HG03175 (cell line): Measurements from ENCODE around the gene ATOX1.

ENCODE experiments used
- ATAC-seq: cut with Tn5 transposase; IDR thresholded peaks from one replicate; pipeline ENCODE4 v1.9.1; 2021; ENCODE audit warnings: mild to moderate bottlenecking, moderate library complexity; ENCODE audit not compliant: unreplicated experiment

ATOX1 gene

GRCh38 chr5:151770383-151771258, 12.2 kb upstream of the ATOX1 start:
- peak; percentile 28 for ATAC-seq

GRCh38 chr5:151766975-151767374, 8.5 kb upstream of the ATOX1 start:
- no peak for ATAC-seq

DNA sequence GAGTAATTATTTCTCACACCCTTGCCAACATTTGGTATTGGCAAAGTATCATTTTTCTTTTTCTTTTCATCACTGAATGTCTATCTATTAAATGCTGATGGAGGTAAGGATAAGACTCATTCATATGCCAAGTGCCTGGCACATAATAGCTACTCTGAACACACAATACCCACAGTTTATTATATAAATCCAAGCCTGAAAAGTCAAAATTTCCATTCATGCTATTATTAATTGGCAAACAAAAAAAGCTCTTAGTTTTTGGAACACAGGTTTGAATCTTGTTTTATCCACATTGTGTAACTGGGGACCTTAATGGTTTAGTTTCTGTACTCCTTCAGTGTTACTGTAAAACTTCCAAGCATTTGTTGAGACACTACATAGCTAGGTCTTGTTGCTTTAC, 6.4 kb upstream of the ATOX1 start:
- ATAC-seq = no peak

DNA sequence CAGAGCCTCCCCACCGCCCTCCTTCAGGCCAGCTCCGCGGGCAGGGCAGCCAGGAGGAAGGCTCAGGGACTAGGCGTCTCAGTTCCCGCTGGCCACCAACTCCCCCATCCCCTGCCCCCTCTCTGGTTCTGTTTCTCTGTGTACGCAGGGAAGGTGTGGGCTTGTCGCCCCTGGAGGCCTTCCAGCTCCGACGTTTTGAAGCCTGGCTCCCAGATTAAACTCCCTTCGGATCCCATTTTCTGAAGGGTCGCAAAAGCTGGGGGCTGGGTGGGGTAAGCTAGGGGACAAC, 346 bp downstream of the ATOX1 start:
- ATAC-seq = peak; percentile 17

- ATAC-seq = peak; percentile 19
Measured at GRCh38 chr5:151757233-151758140, 944 bp downstream of the ATOX1 start.

DNA sequence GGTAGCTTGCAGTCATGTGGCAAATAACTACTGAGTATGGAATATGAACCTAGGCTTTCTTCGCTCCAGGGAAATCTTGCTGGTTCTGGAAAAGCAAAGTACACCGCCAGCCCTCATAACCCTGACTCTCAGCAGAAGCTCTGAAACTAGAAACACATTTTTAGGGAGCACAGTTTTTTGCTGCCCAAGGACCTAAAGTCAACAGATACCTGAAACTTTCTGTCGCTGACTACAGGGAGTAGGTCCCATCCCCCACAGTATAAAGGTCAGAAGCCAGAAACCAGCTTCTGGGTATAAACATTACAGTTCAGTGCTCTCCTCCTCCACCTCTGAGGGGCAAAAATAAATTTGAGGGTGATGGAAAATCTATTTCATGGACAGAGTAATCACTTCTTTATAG, 3.0 kb downstream of the ATOX1 start:
- ATAC-seq = no peak

- ATAC-seq = no peak
Measured at GRCh38 chr5:151751593-151751992, 6.8 kb downstream of the ATOX1 start.

GRCh38 chr5:151751091-151751490, 7.3 kb downstream of the ATOX1 start:
- ATAC-seq = no peak

DNA sequence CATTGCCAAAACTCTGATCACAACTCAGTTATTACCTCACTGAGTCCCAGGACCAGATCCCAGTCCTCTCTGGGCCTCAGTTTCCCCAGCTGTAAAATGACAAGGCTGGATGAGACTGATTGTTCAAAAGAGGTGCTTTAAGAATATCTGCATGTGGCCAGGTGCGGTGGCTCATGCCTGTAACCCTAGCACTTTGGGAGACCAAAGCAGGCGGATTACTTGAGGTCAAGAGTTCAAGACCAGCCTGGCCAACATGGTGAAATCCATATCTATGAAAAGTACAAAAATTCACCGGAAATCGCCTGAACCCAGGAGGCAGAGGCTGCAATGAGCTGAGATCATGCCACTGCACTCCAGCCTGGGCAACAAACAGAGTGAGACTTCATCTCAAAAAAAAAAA, 8.3 kb downstream of the ATOX1 start:
- no peak for ATAC-seq

GRCh38 chr5:151745071-151745705, 13.2 kb downstream of the ATOX1 start:
- ATAC-seq = peak; percentile 64

DNA sequence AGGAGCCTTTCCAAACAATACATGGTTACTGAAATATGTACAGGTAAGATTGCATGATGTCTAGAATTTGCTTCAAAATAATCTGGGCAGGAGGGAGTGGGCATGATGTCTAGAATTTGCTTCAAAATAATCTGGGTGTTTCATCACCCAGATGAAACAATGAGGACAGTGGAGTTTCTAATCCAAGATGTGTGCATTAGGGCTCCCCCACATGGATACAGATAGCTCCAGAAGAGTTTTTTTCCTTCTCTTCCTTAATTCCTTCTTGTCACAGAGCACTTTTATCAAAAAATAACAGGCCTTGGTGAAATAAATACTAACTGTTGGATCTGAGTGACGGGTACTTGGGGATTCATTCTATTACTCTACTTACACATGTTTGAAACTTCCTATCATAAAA, 14.9 kb downstream of the ATOX1 start:
- no peak for ATAC-seq

DNA sequence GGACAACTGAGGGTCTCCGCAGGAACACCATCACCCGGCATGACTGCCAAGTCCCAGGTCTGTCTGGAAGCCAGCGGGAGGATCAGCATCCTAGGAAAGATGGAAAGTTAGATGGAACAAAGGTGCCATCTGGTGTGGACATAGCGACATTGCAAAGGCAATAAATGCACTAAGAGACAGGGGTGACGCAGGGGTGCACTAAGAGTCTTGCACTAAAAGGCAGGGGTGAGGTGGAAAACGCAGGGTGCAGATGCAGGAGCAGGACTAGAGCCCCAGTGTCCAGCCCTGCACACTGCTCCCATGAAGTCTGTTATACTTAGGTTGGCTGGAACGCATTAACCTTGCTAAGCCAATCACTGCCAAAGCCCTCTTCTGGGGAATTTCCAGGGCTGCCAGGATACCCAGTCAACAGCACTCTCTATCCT, 15.5 kb downstream of the ATOX1 start:
- no peak for ATAC-seq

GRCh38 chr5:151741678-151742423, 16.6 kb downstream of the ATOX1 start:
- ATAC-seq = no peak

- peak; percentile 15 for ATAC-seq
Measured at GRCh38 chr5:151740958-151741373, 17.5 kb downstream of the ATOX1 start.

GRCh38 chr5:151740336-151740942, 18.0 kb downstream of the ATOX1 start:
- ATAC-seq = peak; percentile 72

DNA sequence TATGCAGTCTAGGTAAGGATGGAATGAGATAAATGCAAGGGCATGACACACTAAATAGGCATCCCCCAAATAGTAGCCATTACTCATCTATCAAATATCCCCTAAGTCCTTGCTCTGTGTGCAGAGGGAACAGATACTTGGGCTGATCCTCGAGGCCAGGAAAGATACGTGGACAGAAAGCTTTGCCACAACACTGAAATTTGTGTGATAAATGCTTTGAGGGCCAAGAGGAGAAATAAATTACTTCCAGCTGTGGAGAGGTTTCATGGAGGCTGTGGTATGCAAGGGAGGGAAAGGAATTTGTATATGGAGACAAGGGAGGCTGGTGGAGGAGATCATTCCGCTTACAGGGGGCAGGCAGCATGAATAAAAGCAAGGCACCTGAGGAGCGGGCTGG, 18.5 kb downstream of the ATOX1 start:
- no peak for ATAC-seq

- ATAC-seq = no peak
Measured at GRCh38 chr5:151739395-151739794, 19.0 kb downstream of the ATOX1 start.

DNA sequence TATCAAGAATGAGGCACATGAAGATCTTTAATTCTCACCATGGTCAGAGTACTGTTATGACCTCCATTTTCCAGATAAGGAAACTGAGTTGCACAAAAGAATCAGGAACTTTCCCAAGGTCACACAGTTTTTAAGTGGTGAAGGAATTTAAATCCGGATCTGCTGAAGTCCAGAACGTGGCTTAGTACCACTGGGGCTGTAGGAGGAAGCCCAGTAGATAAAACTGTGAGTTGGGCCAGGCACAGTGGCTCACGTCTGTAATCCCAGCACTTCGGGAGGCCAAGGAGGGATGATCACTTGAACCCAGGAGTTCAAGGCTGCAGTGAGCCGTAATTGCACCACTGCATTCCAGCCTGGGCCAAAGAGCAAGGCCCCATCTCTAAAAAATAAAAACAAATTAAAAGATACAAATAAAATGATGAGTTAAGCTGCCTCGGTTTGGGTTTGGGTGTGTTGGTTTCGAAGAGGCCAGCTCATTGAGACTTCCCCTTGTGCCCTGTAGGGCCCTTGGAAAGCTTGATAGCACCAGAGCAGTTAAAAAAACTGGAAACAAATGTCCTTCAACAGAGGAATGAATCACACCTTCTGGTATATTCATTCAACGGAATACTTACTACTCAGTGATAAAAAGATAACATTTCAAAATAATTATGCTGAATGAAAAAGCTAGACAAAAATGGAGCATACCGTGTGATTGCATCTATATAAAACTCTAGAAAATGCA, 20.1 kb downstream of the ATOX1 start:
- no peak for ATAC-seq

GRCh38 chr5:151737431-151737830, 21.0 kb downstream of the ATOX1 start:
- ATAC-seq = no peak

GRCh38 chr5:151735646-151736045, 22.8 kb downstream of the ATOX1 start:
- no peak for ATAC-seq
